ENCODE data around the gene POLL.

POLL gene

DNA sequence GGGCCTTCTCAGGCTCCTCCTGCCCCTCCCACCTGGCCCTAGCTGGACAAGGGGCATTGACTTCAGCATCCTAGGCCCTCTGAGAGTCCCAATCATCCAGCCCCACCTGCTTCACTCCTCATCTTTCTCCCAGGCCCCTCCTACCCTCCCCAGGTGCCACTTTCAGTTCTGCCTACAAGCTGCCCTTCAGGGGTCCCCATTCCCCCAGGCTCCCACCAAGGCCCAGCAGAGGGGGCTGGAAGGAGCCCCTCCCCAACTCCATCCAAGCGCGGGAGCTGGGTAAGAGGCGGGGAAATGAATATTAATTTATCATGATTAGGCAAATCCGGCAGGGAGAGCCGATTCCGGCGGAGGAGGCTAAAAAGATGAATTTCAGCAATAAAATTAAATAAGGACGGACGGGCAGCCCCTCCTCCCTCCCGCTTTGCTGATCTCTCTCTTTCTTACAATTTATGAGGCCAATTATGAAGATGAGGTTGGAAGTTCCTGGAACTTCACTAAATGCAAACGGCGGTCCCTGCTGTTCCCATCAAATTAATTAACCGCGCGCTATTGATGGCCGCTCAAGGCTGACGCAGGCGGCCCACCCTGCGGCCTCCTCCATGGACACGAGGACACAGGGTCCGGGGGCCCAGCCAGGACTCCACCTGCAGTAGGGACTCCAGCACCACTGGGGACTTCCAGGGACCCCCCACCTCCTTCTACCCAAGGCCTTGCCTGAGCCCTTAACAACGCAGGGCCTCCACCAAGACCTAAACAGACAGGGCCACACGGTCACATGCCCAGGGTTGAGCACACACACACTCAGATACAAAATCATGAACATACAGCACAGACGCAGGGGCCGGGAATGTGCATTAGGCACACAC lies 13.9 kb downstream of the POLL start:
- no peak for DNase-seq

- DNase-seq = no peak
Observed at GRCh38 chr10:101572785-101573184, 15.3 kb downstream of the POLL start.

DNA sequence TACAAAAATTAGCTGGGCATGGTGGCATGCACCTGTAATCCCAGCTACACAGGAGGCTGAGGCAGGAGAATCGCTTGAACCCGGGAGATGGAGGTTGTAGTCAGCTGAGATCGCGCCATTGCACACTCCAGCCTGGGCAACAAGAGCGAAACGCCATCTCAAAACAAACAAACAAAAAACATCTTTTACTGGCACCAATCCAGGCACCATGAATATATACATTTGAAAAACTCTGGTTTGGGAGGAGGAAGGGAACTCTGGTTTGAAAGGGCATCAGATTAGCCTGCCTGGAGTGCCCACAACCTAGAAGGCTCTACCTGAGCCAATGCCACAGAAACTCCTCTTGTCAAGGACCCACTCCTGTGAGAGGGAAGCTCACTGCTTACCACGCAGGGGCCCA lies 15.9 kb downstream of the POLL start:
- no peak for DNase-seq

GRCh38 chr10:101571271-101571925 lies 16.7 kb downstream of the POLL start:
- DNase-seq = no peak

- DNase-seq = no peak
Observed at GRCh38 chr10:101570428-101571270, 17.4 kb downstream of the POLL start.

GRCh38 chr10:101569622-101570427 lies 18.2 kb downstream of the POLL start:
- DNase-seq = peak; percentile 62

GRCh38 chr10:101569323-101569621 lies 18.8 kb downstream of the POLL start:
- no peak for DNase-seq

DNA sequence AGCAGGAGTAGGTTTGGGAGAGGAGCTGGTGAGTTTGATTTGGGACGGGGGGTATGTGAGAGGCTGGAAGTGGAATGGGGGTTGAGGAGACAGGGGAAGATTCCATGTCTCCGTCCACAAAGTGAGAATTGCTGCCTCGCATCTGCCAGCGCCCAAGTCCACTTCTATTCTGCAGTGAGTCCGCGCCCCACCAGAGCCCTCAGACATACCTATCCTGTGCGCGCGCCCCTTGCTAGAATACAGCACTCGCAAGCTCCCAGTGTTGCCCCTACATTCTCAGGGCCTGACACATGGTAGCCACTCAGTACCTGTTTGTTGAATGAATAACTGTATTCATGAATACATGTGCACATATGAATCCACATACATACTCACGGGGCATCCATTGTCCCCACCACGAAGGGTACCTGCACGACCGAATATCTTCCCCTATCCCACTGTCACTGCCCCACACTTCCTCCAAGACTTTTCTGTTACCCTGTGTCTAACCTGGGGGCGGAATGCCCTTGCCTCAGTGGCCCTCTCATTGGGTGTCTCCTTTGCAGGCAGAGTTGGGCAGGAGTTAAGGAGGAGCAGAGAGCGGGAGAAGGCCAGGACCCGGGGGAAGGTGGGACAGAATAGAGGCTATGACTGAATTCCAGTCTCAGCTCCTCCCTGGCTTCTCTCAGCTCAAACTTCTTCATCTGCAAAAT lies 19.9 kb downstream of the POLL start:
- DNase-seq = no peak

- no peak for DNase-seq
Observed at GRCh38 chr10:101567165-101568006, 20.7 kb downstream of the POLL start.

- DNase-seq = peak; percentile 35
Observed at GRCh38 chr10:101566333-101567164, 21.5 kb downstream of the POLL start.

GRCh38 chr10:101565936-101566332 lies 22.1 kb downstream of the POLL start:
- DNase-seq = no peak

- DNase-seq = no peak
Observed at GRCh38 chr10:101565370-101565900, 22.6 kb downstream of the POLL start.

GRCh38 chr10:101564490-101564991 lies 23.5 kb downstream of the POLL start:
- no peak for DNase-seq

- no peak for DNase-seq
Observed at GRCh38 chr10:101563497-101564040, 24.5 kb downstream of the POLL start.

GRCh38 chr10:101563007-101563406 lies 25.1 kb downstream of the POLL start:
- DNase-seq = no peak

GRCh38 chr10:101562231-101562630 lies 25.8 kb downstream of the POLL start:
- no peak for DNase-seq

- no peak for DNase-seq
Observed at GRCh38 chr10:101561068-101561915, 26.8 kb downstream of the POLL start.

DNA sequence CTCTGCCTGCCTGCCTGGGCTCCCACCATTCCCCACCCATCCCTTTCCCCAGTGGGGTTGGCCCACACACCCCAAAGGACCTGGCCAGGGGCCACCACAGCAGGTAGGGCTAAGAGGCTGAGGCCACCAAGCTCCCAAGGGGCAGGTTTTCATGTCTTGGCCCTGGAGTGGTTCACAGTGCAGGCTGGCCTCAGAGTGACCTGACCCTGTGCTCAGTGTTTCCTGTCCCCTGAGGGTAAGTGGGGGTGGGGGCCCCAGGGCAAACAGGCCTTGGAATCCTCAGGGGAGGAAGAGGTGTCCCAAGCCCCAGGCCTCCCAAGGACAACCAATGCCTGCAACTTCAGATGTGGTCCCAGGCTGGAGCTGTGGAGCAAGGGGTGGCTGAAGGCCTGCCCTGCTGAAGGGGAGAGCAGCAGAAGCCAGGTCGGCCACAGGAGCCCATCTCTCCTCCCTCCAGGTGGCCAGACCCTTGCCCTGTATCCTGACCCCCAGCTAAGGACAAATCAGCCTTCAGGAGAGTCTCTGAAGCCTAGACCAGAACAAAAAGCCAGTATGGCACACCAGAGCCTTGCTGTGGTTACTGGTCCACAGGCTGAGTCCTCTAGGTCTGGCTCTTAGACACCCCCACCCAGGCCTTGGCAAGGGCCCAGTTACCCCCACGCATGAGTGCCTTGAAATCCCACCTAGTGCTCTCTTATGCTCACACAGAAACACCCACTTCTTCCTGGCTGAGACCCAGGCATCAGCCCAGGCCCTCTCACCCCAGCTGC lies 27.6 kb downstream of the POLL start:
- DNase-seq = no peak
